Peyer's patch (tissue), 4 donors: ENCODE results near the gene ANO9. TPM values are rescaled to one million over a fixed set of nuclear protein-coding genes. Genes with fewer than 3 reads are reported as not detected.

ENCODE experiments used
- DNase-seq, 3 donors: peaks; one replicate each; pipeline ENCODE4 v3.0.0-alpha.2; 2017 to 2019
- H3K27ac ChIP-seq, 4 donors: fragments of 200-600 bp; sonication (generic); one replicate each; pipeline ENCODE4 v1.5.1; 2016 to 2019
- H3K27me3 ChIP-seq, 2 donors: fragments of 200-600 bp; sonication (generic); one replicate each; pipeline ENCODE4 v1.5.1; 2019
- H3K36me3 ChIP-seq, 3 donors: fragments of 200-600 bp; sonication (generic); one replicate each; pipeline ENCODE4 v1.5.1; 2016 to 2019
- H3K4me1 ChIP-seq, 4 donors: fragments of 200-600 bp; sonication (generic); one replicate each; pipeline ENCODE4 v1.5.1; 2016 to 2019
- H3K4me3 ChIP-seq, 4 donors: fragments of 200-600 bp; sonication (generic); 1 replicate in 3 of 4; 2 replicates in 1 of 4; pipeline ENCODE4 v1.5.1; 2016 to 2019; ENCODE audit warnings: mild to moderate bottlenecking in 1 of 4
- H3K9me3 ChIP-seq, 4 donors: fragments of 200-600 bp; sonication (generic); one replicate each; pipeline ENCODE4 v1.5.1; 2016 to 2019; ENCODE audit warnings: mild to moderate bottlenecking in 1 of 4
- CTCF ChIP-seq, 6 experiments: fragments of 450-650 bp in 4 of 6; fragments of 200-600 bp in 2 of 6; sonication (generic) in 1 of 6; IDR thresholded peaks; one replicate each; pipeline ENCODE4 v1.5.1; 2017 to 2019; ENCODE audit warnings: antibody characterized with exemption in 6 of 6, mild to moderate bottlenecking in 3 of 6, moderate library complexity in 1 of 6
- POLR2A ChIP-seq, 2 donors: fragments of 450-650 bp; IDR thresholded peaks; one replicate each; pipeline ENCODE4 v1.5.1; 2017; ENCODE audit warnings: antibody characterized with exemption in 2 of 2, mild to moderate bottlenecking in 2 of 2, moderate library complexity in 2 of 2
- total RNA-seq, 4 donors: library from RNA; depleted of rRNA; stranded (reverse); fragments of >200 nt; gene quantifications; one replicate each; pipeline ENCODE4 v1.1.0, GENCODE V29; 2016

The ANO9 gene
- total RNA-seq, 4 donors from 2014 or later, result 161 to 474 (median 254) TPM

- H3K27me3 ChIP-seq, result no peaks in the 10 kb centered on the region
- H3K9me3 ChIP-seq, result no peaks in the 10 kb centered on the region
- no peak for DNase-seq
- no peaks in the 10 kb centered on the region for H3K4me1 ChIP-seq
- H3K4me3 ChIP-seq, result no peak overlapping the region
- peaks cover 0 to 31% (median 0%) of the 10 kb centered on the region in 3 donors for H3K36me3 ChIP-seq
- no peak overlapping the region for H3K27ac ChIP-seq
- TF ChIP-seq POLR2A (IDR thresholded peaks at IDR 0.05) (no peak), CTCF (IDR thresholded peaks at IDR 0.05) (no peak)
Measured at GRCh38 chr11:464316-464715, 22.5 kb upstream of the ANO9 start.

GRCh38 chr11:462107-462890 lies 20.5 kb upstream of the ANO9 start:
- H3K4me1 ChIP-seq, result no peaks in the 10 kb centered on the region
- H3K27ac ChIP-seq, result no peak overlapping the region
- H3K4me3 ChIP-seq, result no peak overlapping the region
- H3K36me3 ChIP-seq, result peaks cover 0 to 31% (median 0%) of the 10 kb centered on the region in 3 donors
- H3K27me3 ChIP-seq, result no peaks in the 10 kb centered on the region
- TF ChIP-seq CTCF (IDR thresholded peaks at IDR 0.05) (no peak), POLR2A (IDR thresholded peaks at IDR 0.05) (no peak)
- no peaks in the 10 kb centered on the region for H3K9me3 ChIP-seq
- no peak for DNase-seq

GRCh38 chr11:461626-462025 lies 19.8 kb upstream of the ANO9 start:
- TF ChIP-seq POLR2A (IDR thresholded peaks at IDR 0.05) (no peak), CTCF (IDR thresholded peaks at IDR 0.05) (no peak)
- no peaks in the 10 kb centered on the region for H3K9me3 ChIP-seq
- no peak for DNase-seq

GRCh38 chr11:460331-461199 lies 18.8 kb upstream of the ANO9 start:
- H3K4me3 ChIP-seq, result no peak overlapping the region
- H3K27ac ChIP-seq, result peak overlapping the region in 1 of 4 donors; percentile 26
- H3K27me3 ChIP-seq, result no peaks in the 10 kb centered on the region
- peak in 1 of 3 donors; percentile 53 for DNase-seq
- H3K4me1 ChIP-seq, result peaks cover 0 to 8% (median 0%) of the 10 kb centered on the region in 4 donors
- no peaks in the 10 kb centered on the region for H3K9me3 ChIP-seq
- TF ChIP-seq CTCF (IDR thresholded peaks at IDR 0.05), result no peak
- TF ChIP-seq POLR2A (IDR thresholded peaks at IDR 0.05), result no peak
- peaks cover 0 to 31% (median 0%) of the 10 kb centered on the region in 3 donors for H3K36me3 ChIP-seq

More at GRCh38 chr11:461626-462025, 19.8 kb upstream of the ANO9 start:
- no peak overlapping the region for H3K4me3 ChIP-seq
- no peaks in the 10 kb centered on the region for H3K27me3 ChIP-seq
- peaks cover 0 to 5% (median 0%) of the 10 kb centered on the region in 4 donors for H3K4me1 ChIP-seq
- peaks cover 0 to 31% (median 0%) of the 10 kb centered on the region in 3 donors for H3K36me3 ChIP-seq
- no peak overlapping the region for H3K27ac ChIP-seq

- Histone ChIP-seq H3K27me3 (no peaks in the 10 kb centered on the region), H3K27ac (peak overlapping the region in 1 of 4 donors; percentile 26), H3K36me3 (peaks cover 0 to 25% (median 0%) of the 10 kb centered on the region in 3 donors), H3K4me3 (no peak overlapping the region), H3K4me1 (peaks cover 0 to 8% (median 0%) of the 10 kb centered on the region in 4 donors), H3K9me3 (no peaks in the 10 kb centered on the region)
- no peak for TF ChIP-seq CTCF (IDR thresholded peaks at IDR 0.05)
- no peak for TF ChIP-seq POLR2A (IDR thresholded peaks at IDR 0.05)
- DNase-seq, result no peak
Measured at GRCh38 chr11:459511-460220, 17.9 kb upstream of the ANO9 start.
